Right atrium auricular region (tissue), 2 donors: ENCODE results near the gene ELMO3. TPM values are rescaled to one million over a fixed set of nuclear protein-coding genes. Genes with fewer than 3 reads are reported as not detected.
A peak's percentile ranks its signal among the peaks of the same experiment; 100 is the strongest.

Experiments used
- DNase-seq: peaks from one replicate; pipeline ENCODE4 v3.0.0-alpha.2; 2019; ENCODE audit warnings: low spot score
- H3K27ac ChIP-seq, 2 donors: fragments of 200-600 bp; sonication (generic); 1 replicate in 1 of 2; 2 replicates in 1 of 2; pipeline ENCODE4 v1.5.1; 2016 to 2019
- H3K27me3 ChIP-seq, 2 donors: fragments of 200-600 bp; sonication (generic); one replicate each; pipeline versions ENCODE4 v1.5.1 to v1.6.0; 2017 to 2019
- H3K36me3 ChIP-seq: fragments of 200-600 bp; sonication (generic); one replicate; pipeline ENCODE4 v1.5.1; 2016
- H3K4me1 ChIP-seq, 2 donors: fragments of 200-600 bp; sonication (generic); one replicate each; pipeline versions ENCODE4 v1.5.1 to v1.6.0; 2017 to 2019
- H3K4me3 ChIP-seq, 2 donors: fragments of 200-600 bp; sonication (generic); 1 replicate in 1 of 2; 2 replicates in 1 of 2; pipeline ENCODE4 v1.5.1; 2017 to 2019; ENCODE audit warnings: mild to moderate bottlenecking in 1 of 2, moderate library complexity in 1 of 2
- H3K9me3 ChIP-seq, 2 donors: fragments of 200-600 bp; sonication (generic); one replicate each; pipeline ENCODE4 v1.5.1; 2019
- CTCF ChIP-seq, 2 donors: fragments of 200-600 bp; sonication (generic); IDR thresholded peaks; one replicate each; pipeline ENCODE4 v1.5.1; 2019; ENCODE audit warnings: antibody characterized with exemption in 2 of 2
- total RNA-seq, 2 donors: library from RNA; depleted of rRNA; stranded (reverse); fragments of >200 nt; gene quantifications; one replicate each; pipeline ENCODE4 v1.1.0, GENCODE V29; 2016

The ELMO3 gene
- total RNA-seq, 2 donors from 2014 or later, result 0.37 to 2.2 TPM

- Histone ChIP-seq H3K27ac (peak overlapping the region; percentile 94 to 95), H3K4me1 (peaks cover 0 to 68% of the 10 kb centered on the region in 2 donors), H3K4me3 (peak overlapping the region; percentile 83 to 94), H3K27me3 (no peaks in the 10 kb centered on the region), H3K36me3 (no peaks in the 10 kb centered on the region), H3K9me3 (no peaks in the 10 kb centered on the region)
- no peak for DNase-seq
- TF ChIP-seq CTCF (IDR thresholded peaks at IDR 0.05), result no peak
These were observed 47.8 kb downstream of the ELMO3 start for GRCh38 chr16:67246756-67247191.

- no peaks in the 10 kb centered on the region for H3K27me3 ChIP-seq
- H3K4me1 ChIP-seq, result peaks cover 0 to 62% of the 10 kb centered on the region in 2 donors
- H3K9me3 ChIP-seq, result no peaks in the 10 kb centered on the region
- peak within 1 kb of the TSS; percentile 94 to 95 for H3K27ac ChIP-seq
- H3K36me3 ChIP-seq, result no peaks in the 10 kb centered on the region
- DNase-seq, result peak; percentile 98
- no peak for TF ChIP-seq CTCF (IDR thresholded peaks at IDR 0.05)
- peak within 1 kb of the TSS; percentile 83 to 94 for H3K4me3 ChIP-seq
These were observed 48.5 kb downstream of the ELMO3 start, which contains the start of gene FHOD1 for GRCh38 chr16:67247192-67248072. FHOD1 (minus strand) TSS chr16:67247481; CDS start chr16:67247410, 71 bp downstream.

GRCh38 chr16:67248073-67248400 lies 49.1 kb downstream of the ELMO3 start:
- H3K36me3 ChIP-seq, result no peaks in the 10 kb centered on the region
- H3K27ac ChIP-seq, result peak overlapping the region; percentile 94 to 95
- no peaks in the 10 kb centered on the region for H3K27me3 ChIP-seq
- no peak for DNase-seq
- no peak for TF ChIP-seq CTCF (IDR thresholded peaks at IDR 0.05)
- H3K4me1 ChIP-seq, result peaks cover 0 to 56% of the 10 kb centered on the region in 2 donors
- H3K9me3 ChIP-seq, result no peaks in the 10 kb centered on the region
- peak overlapping the region; percentile 45 to 94 for H3K4me3 ChIP-seq

- H3K27me3 ChIP-seq, result no peaks in the 10 kb centered on the region
- TF ChIP-seq CTCF (IDR thresholded peaks at IDR 0.05), result peak; percentile 18 to 34
- DNase-seq, result no peak
- peak within 1 kb of the TSS; percentile 94 to 95 for H3K27ac ChIP-seq
- no peaks in the 10 kb centered on the region for H3K9me3 ChIP-seq
- H3K4me3 ChIP-seq, result peak within 1 kb of the TSS; percentile 45 to 94
- no peaks in the 10 kb centered on the region for H3K36me3 ChIP-seq
- H3K4me1 ChIP-seq, result peaks cover 0 to 50% of the 10 kb centered on the region in 2 donors
These were observed 49.7 kb downstream of the ELMO3 start, which contains the start of gene SLC9A5 for GRCh38 chr16:67248401-67249177. SLC9A5 (plus strand) TSS chr16:67248979; CDS start chr16:67249015, 36 bp downstream.

GRCh38 chr16:67249178-67250044 lies 50.5 kb downstream of the ELMO3 start:
- Histone ChIP-seq H3K4me1 (peaks cover 0 to 42% of the 10 kb centered on the region in 2 donors), H3K9me3 (no peaks in the 10 kb centered on the region), H3K27ac (peak overlapping the region; percentile 53 to 95), H3K36me3 (no peaks in the 10 kb centered on the region), H3K4me3 (peak overlapping the region; percentile 45 to 94), H3K27me3 (no peaks in the 10 kb centered on the region)
- no peak for DNase-seq
- TF ChIP-seq CTCF (IDR thresholded peaks at IDR 0.05), result no peak
